ENCODE results near the gene SNCA. TPM values are rescaled to one million over a fixed set of nuclear protein-coding genes. Genes with fewer than 3 reads are reported as not detected.

The SNCA gene
- total and polyA plus RNA-seq, 7 donors: 3.5 to 27.0 (median 20.4) TPM

DNA sequence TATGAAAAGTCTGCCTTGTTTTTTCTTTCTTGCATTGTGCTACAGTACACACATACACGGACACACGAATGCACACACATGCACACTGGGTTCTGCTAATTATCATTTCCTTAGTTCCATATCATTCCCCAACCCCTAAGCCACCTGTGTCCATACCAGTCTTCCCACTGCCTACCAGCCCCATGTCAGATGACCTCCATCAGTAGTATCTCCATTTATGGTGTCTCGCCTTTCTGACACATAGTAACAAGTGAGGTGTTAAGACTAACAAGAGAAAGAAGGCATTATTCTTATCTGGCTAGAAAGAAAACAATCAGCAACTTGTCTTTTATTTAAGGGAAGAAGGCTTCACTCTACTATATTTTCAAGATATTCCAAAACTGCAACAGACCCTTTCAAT is 67.1 kb downstream of the SNCA start:
- H3K27ac ChIP-seq: no peak overlapping the region
- H3K36me3 ChIP-seq: no peaks in the 10 kb centered on the region
- no peak for DNase-seq
- no peaks in the 10 kb centered on the region for H3K9me3 ChIP-seq
- peaks cover 0 to 13% (median 4%) of the 10 kb centered on the region in 4 donors for H3K4me1 ChIP-seq
- intact Hi-C loops (cut with DNase I): no loop called here
- no peaks in the 10 kb centered on the region for H3K27me3 ChIP-seq
- TF ChIP-seq, protein P1, sequence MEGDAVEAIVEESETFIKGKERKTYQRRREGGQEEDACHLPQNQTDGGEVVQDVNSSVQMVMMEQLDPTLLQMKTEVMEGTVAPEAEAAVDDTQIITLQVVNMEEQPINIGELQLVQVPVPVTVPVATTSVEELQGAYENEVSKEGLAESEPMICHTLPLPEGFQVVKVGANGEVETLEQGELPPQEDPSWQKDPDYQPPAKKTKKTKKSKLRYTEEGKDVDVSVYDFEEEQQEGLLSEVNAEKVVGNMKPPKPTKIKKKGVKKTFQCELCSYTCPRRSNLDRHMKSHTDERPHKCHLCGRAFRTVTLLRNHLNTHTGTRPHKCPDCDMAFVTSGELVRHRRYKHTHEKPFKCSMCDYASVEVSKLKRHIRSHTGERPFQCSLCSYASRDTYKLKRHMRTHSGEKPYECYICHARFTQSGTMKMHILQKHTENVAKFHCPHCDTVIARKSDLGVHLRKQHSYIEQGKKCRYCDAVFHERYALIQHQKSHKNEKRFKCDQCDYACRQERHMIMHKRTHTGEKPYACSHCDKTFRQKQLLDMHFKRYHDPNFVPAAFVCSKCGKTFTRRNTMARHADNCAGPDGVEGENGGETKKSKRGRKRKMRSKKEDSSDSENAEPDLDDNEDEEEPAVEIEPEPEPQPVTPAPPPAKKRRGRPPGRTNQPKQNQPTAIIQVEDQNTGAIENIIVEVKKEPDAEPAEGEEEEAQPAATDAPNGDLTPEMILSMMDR (IDR thresholded peaks at IDR 0.05): no peak
- no peak for TF ChIP-seq POLR2A (IDR thresholded peaks at IDR 0.05)
- no peak for TF ChIP-seq POLR2AphosphoS5 (IDR thresholded peaks at IDR 0.05)
- no peak for TF ChIP-seq EP300 (IDR thresholded peaks at IDR 0.05)
- 93 to 95% methylated on average over 3 of the region's 3 CpGs for WGBS, 2 donors
- no peak overlapping the region for H3K4me3 ChIP-seq

DNA sequence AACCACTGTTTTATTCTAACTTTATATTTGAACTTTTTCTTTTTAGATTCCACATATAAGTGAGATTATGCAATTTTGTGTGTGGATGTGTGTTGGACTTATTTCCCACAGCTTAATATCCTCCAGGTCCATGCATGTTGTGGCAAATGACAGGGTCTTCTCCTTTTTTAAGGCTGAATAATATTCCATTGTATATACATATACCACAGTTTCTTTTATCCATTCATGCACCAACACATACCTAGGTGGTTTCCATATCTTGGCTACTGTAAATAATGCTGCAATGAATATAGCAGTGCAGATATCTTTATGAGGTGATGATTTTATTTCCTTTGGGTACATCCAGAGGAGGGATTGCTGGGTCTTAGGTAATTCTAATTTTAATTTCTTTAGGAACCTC is 69.0 kb downstream of the SNCA start:
- no peaks in the 10 kb centered on the region for H3K36me3 ChIP-seq
- H3K27ac ChIP-seq: no peak overlapping the region
- H3K4me3 ChIP-seq: no peak overlapping the region
- TF ChIP-seq, protein P1 (IDR thresholded peaks at IDR 0.05): no peak
- no peak for TF ChIP-seq POLR2AphosphoS5 (IDR thresholded peaks at IDR 0.05)
- no peak for TF ChIP-seq EP300 (IDR thresholded peaks at IDR 0.05)
- TF ChIP-seq POLR2A (IDR thresholded peaks at IDR 0.05): no peak
- H3K4me1 ChIP-seq: peaks cover 0 to 14% (median 4%) of the 10 kb centered on the region in 4 donors
- no peak for DNase-seq
- intact Hi-C loops (cut with DNase I): no loop called here
- H3K27me3 ChIP-seq: no peaks in the 10 kb centered on the region
- no peaks in the 10 kb centered on the region for H3K9me3 ChIP-seq

DNA sequence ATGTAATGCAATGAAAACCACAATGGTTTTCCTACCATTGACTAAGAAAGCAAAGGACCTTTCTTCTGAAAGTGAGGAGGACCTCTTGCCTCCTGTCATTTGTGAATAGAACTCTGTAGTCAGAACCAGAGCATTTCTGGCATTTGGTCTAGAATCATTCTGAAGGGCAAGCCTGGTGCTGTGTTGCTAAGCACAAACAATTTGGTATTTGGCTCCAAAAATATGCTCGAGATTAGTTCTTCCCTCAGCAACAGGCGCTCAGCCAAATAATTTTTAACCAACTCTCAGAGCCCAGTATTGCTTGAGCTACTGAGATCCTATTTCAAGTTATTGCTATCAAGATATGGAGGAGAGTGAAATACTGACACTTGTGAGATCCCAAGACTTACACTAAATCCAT is 71.0 kb downstream of the SNCA start:
- no peak for DNase-seq
- TF ChIP-seq, protein P1 (IDR thresholded peaks at IDR 0.05): no peak
- TF ChIP-seq POLR2AphosphoS5 (IDR thresholded peaks at IDR 0.05): peak in 1 of 4 donors; percentile 12
- intact Hi-C loops (cut with DNase I): no loop called here
- H3K27ac ChIP-seq: peak overlapping the region; percentile 7 to 43 (median 32)
- no peak overlapping the region for H3K4me3 ChIP-seq
- WGBS, 2 donors: 44 to 60% methylated on average over 2 of the region's 2 CpGs
- no peaks in the 10 kb centered on the region for H3K36me3 ChIP-seq
- peaks cover 0 to 14% (median 4%) of the 10 kb centered on the region in 4 donors for H3K4me1 ChIP-seq
- H3K27me3 ChIP-seq: no peaks in the 10 kb centered on the region
- H3K9me3 ChIP-seq: no peaks in the 10 kb centered on the region

DNA sequence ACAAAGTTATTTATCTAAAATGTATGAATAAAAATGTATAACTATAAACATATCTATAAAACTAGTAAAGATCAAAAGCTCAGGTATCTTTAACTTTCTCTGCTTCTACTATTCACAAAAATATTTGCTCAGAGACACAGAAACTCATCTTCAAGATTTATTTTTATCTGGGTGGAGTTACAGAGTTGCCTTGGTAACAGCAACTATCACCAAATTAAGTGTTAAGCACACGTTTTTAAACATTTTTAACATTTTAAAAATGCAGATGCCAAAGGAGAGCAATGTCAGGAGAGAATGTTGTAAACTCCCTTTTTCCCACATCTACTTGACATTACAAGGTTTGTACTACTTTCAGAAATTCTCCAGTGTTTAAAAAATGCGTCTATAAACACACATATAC is 71.4 kb downstream of the SNCA start:
- 36 to 57% methylated on average over 2 of the region's 2 CpGs for WGBS, 2 donors
- H3K4me3 ChIP-seq: no peak overlapping the region
- H3K36me3 ChIP-seq: no peaks in the 10 kb centered on the region
- TF ChIP-seq EP300 (IDR thresholded peaks at IDR 0.05) (no peak), POLR2AphosphoS5 (IDR thresholded peaks at IDR 0.05) (no peak), POLR2A (IDR thresholded peaks at IDR 0.05) (no peak)
- TF ChIP-seq, protein P1 (IDR thresholded peaks at IDR 0.05): no peak
- no peak for DNase-seq
- intact Hi-C loops (cut with DNase I): no loop called here
- no peaks in the 10 kb centered on the region for H3K9me3 ChIP-seq
- no peaks in the 10 kb centered on the region for H3K27me3 ChIP-seq
- peak overlapping the region; percentile 7 to 43 (median 32) for H3K27ac ChIP-seq
- peaks cover 0 to 14% (median 4%) of the 10 kb centered on the region in 4 donors for H3K4me1 ChIP-seq

DNA sequence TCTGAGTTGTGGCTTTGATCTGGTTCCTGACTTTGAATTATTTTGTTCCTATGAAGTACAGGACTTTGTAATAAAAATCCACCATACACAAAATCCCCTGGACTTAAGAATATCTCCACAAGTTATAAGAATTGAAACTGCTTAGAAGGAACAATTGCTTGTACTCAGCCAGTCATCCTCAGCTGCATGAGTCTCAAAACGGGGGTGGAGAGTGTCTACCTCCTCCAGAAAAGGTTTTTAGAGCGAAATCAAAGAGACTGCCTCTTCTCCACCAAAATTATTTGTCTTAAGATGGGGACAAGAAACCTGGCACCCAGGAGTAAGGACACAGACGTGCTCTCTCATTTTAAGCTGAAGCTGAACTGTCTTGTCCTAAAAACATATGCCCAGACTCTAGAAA is 74.7 kb downstream of the SNCA start:
- TF ChIP-seq EP300 (IDR thresholded peaks at IDR 0.05): no peak
- TF ChIP-seq, protein P1 (IDR thresholded peaks at IDR 0.05): no peak
- no peak for TF ChIP-seq POLR2A (IDR thresholded peaks at IDR 0.05)
- no peak for TF ChIP-seq POLR2AphosphoS5 (IDR thresholded peaks at IDR 0.05)
- WGBS, 2 donors: 83 to 87% methylated on average over 3 of the region's 3 CpGs
- Histone ChIP-seq H3K27me3 (no peaks in the 10 kb centered on the region), H3K27ac (no peak overlapping the region), H3K4me3 (no peak overlapping the region), H3K36me3 (no peaks in the 10 kb centered on the region), H3K9me3 (no peaks in the 10 kb centered on the region), H3K4me1 (peaks cover 0 to 14% (median 6%) of the 10 kb centered on the region in 4 donors)
- intact Hi-C loops (cut with DNase I): no loop called here
- no peak for DNase-seq

Measured in sigmoid colon (tissue), 7 donors.